ENCODE data around the gene CRB1.
"Not testable (repeated sequence)": the region's sequence is repeated elsewhere in the genome, so short reads cannot be mapped to it uniquely, and the experiment has no call there.

CRB1 gene

GRCh38 chr1:197402189-197402588 is 134.1 kb downstream of the CRB1 start:
- DNase-seq, result no peak

DNA sequence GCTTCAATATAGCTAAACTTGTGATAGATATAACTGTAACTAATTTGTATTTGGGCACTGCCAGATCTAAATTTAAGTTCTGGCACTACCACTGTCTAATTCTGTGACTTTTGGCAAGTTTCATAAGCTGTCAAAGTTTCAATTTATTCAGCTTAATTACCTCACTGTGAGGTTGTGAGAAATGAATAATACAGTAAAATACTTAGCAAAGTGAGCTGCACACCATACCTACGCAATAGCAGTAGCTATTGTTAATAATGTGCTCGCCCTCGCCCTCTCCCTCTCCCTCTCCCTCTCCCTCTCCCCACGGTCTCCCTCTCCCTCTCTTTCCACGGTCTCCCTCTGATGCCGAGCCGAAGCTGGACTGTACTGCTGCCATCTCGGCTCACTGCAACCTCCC is 136.7 kb downstream of the CRB1 start:
- DNase-seq, result not testable (repeated sequence)

DNA sequence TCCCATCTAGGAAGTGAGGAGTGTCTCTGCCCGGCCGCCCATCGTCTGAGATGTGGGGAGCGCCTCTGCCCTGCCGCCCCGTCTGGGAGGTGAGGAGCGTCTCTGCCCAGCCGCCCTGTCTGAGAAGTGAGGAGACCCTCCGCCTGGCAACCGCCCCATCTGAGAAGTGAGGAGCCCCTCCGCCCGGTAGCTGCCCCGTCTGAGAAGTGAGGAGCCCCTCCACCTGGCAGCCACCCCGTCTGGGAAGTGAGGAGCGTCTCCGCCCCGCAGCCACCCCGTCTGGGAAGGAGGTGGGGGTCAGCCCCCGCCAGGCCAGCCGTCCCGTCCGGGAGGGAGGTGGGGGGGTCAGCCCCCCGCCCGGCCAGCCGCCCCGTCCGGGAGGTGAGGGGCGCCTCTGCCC is 137.6 kb downstream of the CRB1 start:
- not testable (repeated sequence) for DNase-seq

DNA sequence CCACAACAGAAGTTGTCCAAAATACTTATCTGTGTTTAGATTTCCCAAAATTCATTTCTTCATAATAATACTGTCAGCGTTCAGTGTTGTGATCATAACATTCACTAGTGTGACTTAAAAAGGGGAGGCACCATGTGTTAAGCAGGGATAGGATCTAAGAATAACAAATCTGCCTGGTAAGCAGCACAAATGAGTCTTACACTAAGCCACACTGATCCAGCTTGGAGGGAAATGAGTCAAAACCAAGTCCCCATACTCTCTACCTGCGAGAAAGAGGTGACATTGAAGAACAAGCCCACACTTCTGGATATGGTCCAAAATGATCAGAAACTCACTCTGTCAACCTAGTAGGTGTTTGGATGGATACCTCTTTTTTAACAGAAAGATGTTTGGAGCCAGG is 145.5 kb downstream of the CRB1 start:
- DNase-seq, result no peak

- no peak for DNase-seq
Observed at GRCh38 chr1:197415221-197415620, 147.2 kb downstream of the CRB1 start.

DNA sequence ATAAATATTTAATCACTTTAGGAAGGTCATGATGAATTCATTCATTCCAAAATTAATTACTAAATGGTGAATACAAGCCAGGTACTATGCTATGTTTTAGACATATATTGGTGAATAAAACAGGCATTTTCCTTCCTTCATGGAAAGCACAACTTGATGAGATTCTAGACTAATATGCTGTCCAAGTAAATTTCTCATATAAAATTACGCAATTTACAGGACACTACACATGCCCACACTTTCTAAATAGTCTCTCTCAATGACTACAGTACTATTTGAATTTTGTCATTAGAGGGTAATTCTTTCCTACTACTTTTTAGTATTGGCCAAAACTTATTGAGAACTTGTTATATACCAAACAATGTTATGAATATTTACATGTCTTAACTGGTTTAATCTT is 150.6 kb downstream of the CRB1 start:
- DNase-seq, result no peak

DNA sequence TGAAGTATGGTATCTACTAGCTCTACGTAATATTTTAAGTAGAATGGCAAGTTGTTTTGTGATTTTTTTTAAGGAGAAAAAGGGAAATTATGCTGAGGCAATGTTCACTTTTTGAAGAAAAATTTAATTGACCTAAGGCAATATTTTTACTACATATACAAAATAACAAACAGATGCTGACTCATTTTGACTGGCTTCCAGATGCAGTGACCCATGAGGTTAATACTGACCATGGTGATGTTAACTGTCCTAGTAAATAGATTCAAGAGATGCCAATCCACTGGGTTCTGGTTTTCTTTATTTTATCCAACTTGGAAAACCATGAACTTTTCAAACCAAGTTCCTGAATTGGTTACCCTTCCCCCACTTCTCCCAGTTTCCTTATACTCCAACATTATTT is 154.9 kb downstream of the CRB1 start:
- no peak for DNase-seq

- DNase-seq, result no peak
Observed at GRCh38 chr1:197424380-197424779, 156.3 kb downstream of the CRB1 start.

DNA sequence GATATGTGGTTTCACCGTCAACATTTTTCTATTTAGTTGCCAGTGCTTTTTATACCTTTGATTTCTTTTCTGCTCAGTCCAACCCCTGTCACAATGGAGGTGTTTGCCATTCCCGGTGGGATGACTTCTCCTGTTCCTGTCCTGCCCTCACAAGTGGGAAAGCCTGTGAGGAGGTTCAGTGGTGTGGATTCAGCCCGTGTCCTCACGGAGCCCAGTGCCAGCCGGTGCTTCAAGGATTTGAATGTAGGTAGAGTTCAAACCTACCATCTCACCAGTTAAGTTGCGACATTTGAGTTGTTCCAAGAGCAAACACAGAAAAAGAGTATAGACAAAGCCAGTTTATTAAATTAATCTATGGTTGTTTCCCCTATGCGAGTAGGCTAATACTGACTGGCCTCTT is 161.3 kb downstream of the CRB1 start:
- no peak for DNase-seq

- DNase-seq, result no peak
Observed at GRCh38 chr1:197435224-197435623, 167.2 kb downstream of the CRB1 start.

GRCh38 chr1:197437601-197438000 is 169.5 kb downstream of the CRB1 start:
- no peak for DNase-seq

DNA sequence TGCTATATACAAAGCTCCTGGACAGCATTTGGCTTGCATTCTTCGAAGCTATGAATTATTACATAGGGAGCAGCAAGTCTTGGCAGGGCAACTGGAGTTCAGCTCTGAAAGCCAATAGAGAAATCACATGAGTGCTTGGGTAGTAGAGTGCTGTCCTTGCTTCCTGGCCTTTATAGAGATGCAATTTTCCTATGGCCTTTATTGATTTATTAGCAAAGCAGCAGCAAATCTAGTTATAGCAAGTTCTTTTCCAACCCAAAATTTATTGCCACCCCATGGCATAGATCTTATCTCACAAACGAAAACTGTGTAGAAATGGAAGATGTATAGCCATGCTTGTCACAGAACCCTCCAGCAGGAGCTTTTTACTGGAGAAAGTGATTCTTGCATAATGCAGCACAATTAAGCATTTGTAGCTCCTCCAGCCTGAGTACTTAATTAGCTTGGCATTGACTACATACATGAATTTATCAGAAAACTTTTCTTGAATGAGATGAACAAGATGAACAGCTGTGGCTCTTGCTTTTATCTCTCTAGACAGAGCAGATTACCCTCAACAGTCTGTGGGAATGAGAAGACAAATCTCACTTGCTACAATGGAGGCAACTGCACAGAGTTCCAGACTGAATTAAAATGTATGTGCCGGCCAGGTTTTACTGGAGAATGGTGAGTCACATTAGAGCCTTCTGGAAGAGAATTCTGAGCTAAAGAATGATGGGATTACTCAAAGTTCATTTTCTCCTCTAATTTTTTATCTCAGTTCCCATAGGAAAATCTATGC is 170.1 kb downstream of the CRB1 start:
- DNase-seq, result no peak

GRCh38 chr1:197439708-197440280 is 171.7 kb downstream of the CRB1 start:
- no peak for DNase-seq

DNA sequence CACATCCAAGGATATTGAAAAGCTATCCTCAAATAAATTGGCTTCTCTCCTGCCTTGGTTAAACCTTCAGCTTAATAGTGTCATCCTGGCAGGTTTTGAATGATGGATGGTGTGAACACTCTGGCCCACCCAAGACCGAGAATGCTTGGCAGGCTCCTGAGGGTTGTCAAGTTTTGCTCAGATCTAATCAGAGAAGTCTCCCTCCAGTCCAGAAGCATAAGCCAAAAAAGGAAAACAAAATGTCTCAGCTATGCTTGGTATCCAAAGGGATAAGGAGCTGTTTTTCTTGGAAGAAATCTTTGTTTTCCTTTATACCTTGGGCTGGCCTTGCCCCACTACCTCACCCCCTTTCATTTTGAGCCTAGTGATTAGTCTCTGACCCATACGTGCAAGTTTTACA is 172.7 kb downstream of the CRB1 start:
- DNase-seq, result no peak

- no peak for DNase-seq
Observed at GRCh38 chr1:197441999-197442414, 174.0 kb downstream of the CRB1 start.

GRCh38 chr1:197444755-197445154 is 176.7 kb downstream of the CRB1 start:
- DNase-seq, result no peak

DNA sequence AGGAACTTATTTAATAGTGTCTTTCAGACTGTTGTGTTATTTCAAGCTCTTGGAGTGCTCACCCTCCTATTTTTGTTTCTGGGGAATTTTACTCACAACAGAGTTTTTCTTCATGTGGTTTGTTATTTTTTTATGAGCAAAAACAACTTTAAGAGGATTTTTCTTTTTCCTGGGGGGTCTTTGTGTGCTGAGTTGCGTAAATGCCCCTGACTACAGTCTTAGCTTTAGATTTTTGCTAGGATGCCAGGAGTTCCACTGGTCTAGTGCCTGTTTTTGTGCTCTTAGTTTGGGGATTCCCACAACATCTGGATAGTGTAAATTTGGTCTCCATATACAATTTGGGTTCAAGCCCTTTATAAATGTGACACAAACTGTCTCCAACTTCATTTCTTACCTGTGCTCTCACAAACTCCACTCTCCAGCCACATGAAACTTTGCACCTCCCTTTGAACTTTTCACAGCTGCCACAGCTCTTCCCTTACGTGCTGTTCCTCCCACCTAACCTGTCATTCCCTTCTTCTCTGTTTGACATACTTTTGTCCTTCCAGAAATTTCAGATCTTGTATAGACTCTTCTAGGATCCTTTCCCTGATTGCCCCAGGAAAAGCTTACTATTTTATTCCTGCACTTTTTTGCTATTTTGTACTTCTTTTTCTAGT is 180.2 kb downstream of the CRB1 start:
- DNase-seq, result no peak

GRCh38 chr1:197451381-197451780 is 183.3 kb downstream of the CRB1 start:
- no peak for DNase-seq

DNA sequence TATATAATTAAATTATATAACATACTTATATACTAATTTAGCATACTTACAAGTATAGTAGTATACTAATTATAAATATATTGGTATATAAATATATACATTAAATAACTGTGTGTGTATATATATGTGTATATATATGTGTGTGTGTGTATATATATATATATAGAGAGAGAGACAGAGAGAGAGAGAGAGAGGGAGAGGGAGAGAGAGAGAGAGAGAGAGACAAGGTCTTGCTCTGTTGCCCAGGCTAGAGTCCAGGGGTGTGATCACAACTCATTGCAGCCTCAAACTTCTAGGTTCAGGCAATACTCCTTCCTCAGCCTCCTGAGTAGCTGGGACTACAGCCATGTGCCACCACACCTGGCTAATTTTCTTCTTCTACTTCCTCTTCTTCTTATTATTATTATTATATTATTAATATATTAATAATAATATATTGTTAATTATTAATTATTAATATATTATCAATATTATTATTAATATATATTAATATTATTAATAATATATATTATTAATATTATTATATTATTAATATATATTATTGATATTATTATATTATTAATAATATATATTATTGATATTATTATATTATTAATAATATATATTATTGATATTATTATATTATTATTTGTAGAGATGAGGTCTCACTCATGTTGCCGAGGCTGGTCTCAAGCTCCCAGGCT is 185.5 kb downstream of the CRB1 start:
- no peak for DNase-seq

DNA sequence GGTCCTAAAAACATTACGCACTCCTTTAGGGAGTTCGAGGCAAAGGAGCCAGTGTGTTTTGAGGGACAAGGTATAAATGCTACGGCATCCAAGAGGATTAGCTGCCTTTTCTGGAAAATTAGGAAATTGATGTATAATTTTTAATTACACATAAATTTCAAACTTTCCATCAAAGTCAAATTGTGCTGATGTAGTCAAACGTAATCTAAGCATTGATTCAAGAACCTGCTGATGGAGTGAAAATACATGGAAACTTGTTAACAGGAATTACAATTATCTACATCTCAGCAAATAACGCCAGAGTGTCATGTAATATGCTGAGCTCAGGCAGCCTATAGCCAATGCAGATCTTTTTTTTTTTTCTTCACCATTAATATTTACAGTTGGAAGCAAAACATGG is 194.5 kb downstream of the CRB1 start:
- no peak for DNase-seq

DNA sequence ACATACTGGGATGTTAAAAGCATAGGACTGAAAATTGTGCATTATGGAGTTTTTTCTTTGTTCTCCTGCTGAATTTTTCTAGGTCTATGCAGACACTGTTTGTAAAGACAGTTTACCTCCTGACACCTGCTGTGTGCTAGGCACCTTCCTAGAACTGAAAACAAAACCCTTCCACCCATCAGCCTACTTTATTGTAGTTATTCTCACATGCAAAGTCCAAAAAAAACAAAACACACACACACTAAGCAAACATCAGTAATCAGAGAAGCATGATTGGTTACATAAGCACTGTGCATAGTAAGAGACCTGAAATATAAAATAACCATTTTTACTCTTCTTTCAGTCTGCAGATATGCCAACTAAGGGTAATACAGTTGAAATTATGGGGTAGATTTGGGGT is 195.1 kb downstream of the CRB1 start:
- DNase-seq, result no peak

GRCh38 chr1:197464044-197464443 is 196.0 kb downstream of the CRB1 start:
- DNase-seq, result no peak

GRCh38 chr1:197465528-197466327 is 197.7 kb downstream of the CRB1 start:
- no peak for DNase-seq

Measured in SW 1271 (cell line).